GM12878 (cell line): ENCODE results near the gene DOK7. TPM values are rescaled to one million over a fixed set of nuclear protein-coding genes. Genes with fewer than 3 reads are reported as not detected.

Source experiments
- BACH1 ChIP-seq: fragments of 450-650 bp; IDR thresholded peaks from 2 replicates; pipeline ENCODE4 v1.6.1; 2017; ENCODE audit warnings: mild to moderate bottlenecking, borderline replicate concordance
- GABPA ChIP-seq: IDR thresholded peaks from 2 replicates; pipeline ENCODE4 v1.6.1; 2014; ENCODE audit warnings: antibody characterized with exemption, low read depth, mild to moderate bottlenecking, inconsistent platforms
- SP1 ChIP-seq: IDR thresholded peaks from one replicate; pipeline ENCODE4 v1.6.1; 2011; ENCODE audit warnings: low read depth, low read length
- polyA plus RNA-seq, 11 experiments: library from polyadenylated mRNA; depleted of rRNA in 4 of 11; unstranded in 6 of 11; stranded (reverse) in 5 of 11; fragments of >200 nt; fragmentation: Nextera tagmentation in 4 of 11; fragmentation: Illumina TruSeq in 1 of 11; extraction: Ambion mirVana in 4 of 11; extraction: Trizol in 1 of 11; gene quantifications; 1 replicate in 1 of 11; 2 replicates in 10 of 11; pipeline versions ENCODE4 v1.2.1 to v1.2.3, GENCODE V29; 2011 to 2016; ENCODE audit warnings: inconsistent platforms in 2 of 11, missing spikeins in 2 of 11, low read depth in 1 of 11
- total RNA-seq, 4 experiments: library from RNA; depleted of rRNA in 3 of 4; stranded (reverse); fragments of >200 nt in 3 of 4; fragmentation: Illumina TruSeq in 1 of 4; extraction: Trizol in 1 of 4; gene quantifications; 2 replicates each; pipeline versions ENCODE4 v1.2.1 to v1.2.3, GENCODE V29; 2013 to 2021
- TF ChIP-seq, protein P1 (sequence below): fragments of 450-650 bp; formaldehyde crosslinking; IDR thresholded peaks from 2 replicates; pipeline ENCODE4 v1.4.0; 2020; ENCODE audit warnings: mild to moderate bottlenecking, moderate library complexity
- TF ChIP-seq, protein P2 (sequence below): IDR thresholded peaks from 2 replicates; pipeline ENCODE4 v1.6.1; 2012; ENCODE audit warnings: mild to moderate bottlenecking, low read depth, low read length
- TF ChIP-seq, protein P3 (sequence below): fragments of 450-650 bp; formaldehyde crosslinking; IDR thresholded peaks from 2 replicates; pipeline ENCODE4 v1.5.0; 2022; ENCODE audit warnings: mild to moderate bottlenecking, missing genetic modification characterization
- TF ChIP-seq, protein P4 (sequence below): IDR thresholded peaks from 2 replicates; pipeline ENCODE4 v1.6.1; 2012; ENCODE audit warnings: low read depth, low read length, improper control_type of control experiment

The DOK7 gene
- total and polyA plus RNA-seq, 10 of the 15 experiments (the other 5 are each of a cell fraction or from before 2014, with no cell fraction given) = 0.04 to 0.46 (median 0.18) TPM; not detected in 4

DNA sequence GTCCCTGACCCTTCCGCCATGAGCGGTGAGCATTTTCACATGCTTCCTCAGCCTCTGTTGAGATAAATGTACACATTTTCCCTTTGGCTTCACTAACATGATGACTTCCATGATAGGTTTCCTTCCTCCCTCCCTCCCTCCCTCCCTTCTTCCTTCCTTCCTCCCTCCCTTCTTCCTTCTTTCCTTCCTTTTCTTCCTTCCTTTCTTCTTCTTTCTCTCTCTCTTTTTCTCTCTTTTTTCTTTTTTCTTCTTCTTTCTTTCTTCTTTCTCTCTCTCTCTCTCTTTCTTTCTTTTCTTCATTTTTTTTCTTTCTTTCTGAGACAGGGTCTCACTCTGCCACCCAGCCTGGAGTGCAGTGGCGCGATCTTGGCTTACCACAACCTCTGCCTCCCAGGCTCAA, 12.5 kb upstream of the DOK7 start (continued):
- TF ChIP-seq, protein P1, sequence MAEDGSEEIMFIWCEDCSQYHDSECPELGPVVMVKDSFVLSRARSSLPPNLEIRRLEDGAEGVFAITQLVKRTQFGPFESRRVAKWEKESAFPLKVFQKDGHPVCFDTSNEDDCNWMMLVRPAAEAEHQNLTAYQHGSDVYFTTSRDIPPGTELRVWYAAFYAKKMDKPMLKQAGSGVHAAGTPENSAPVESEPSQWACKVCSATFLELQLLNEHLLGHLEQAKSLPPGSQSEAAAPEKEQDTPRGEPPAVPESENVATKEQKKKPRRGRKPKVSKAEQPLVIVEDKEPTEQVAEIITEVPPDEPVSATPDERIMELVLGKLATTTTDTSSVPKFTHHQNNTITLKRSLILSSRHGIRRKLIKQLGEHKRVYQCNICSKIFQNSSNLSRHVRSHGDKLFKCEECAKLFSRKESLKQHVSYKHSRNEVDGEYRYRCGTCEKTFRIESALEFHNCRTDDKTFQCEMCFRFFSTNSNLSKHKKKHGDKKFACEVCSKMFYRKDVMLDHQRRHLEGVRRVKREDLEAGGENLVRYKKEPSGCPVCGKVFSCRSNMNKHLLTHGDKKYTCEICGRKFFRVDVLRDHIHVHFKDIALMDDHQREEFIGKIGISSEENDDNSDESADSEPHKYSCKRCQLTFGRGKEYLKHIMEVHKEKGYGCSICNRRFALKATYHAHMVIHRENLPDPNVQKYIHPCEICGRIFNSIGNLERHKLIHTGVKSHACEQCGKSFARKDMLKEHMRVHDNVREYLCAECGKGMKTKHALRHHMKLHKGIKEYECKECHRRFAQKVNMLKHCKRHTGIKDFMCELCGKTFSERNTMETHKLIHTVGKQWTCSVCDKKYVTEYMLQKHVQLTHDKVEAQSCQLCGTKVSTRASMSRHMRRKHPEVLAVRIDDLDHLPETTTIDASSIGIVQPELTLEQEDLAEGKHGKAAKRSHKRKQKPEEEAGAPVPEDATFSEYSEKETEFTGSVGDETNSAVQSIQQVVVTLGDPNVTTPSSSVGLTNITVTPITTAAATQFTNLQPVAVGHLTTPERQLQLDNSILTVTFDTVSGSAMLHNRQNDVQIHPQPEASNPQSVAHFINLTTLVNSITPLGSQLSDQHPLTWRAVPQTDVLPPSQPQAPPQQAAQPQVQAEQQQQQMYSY (CRISPR knock-in tag) = no peak
- TF ChIP-seq, protein P2, sequence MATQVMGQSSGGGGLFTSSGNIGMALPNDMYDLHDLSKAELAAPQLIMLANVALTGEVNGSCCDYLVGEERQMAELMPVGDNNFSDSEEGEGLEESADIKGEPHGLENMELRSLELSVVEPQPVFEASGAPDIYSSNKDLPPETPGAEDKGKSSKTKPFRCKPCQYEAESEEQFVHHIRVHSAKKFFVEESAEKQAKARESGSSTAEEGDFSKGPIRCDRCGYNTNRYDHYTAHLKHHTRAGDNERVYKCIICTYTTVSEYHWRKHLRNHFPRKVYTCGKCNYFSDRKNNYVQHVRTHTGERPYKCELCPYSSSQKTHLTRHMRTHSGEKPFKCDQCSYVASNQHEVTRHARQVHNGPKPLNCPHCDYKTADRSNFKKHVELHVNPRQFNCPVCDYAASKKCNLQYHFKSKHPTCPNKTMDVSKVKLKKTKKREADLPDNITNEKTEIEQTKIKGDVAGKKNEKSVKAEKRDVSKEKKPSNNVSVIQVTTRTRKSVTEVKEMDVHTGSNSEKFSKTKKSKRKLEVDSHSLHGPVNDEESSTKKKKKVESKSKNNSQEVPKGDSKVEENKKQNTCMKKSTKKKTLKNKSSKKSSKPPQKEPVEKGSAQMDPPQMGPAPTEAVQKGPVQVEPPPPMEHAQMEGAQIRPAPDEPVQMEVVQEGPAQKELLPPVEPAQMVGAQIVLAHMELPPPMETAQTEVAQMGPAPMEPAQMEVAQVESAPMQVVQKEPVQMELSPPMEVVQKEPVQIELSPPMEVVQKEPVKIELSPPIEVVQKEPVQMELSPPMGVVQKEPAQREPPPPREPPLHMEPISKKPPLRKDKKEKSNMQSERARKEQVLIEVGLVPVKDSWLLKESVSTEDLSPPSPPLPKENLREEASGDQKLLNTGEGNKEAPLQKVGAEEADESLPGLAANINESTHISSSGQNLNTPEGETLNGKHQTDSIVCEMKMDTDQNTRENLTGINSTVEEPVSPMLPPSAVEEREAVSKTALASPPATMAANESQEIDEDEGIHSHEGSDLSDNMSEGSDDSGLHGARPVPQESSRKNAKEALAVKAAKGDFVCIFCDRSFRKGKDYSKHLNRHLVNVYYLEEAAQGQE = no peak
- TF ChIP-seq GABPA = no peak
- TF ChIP-seq, protein P3, sequence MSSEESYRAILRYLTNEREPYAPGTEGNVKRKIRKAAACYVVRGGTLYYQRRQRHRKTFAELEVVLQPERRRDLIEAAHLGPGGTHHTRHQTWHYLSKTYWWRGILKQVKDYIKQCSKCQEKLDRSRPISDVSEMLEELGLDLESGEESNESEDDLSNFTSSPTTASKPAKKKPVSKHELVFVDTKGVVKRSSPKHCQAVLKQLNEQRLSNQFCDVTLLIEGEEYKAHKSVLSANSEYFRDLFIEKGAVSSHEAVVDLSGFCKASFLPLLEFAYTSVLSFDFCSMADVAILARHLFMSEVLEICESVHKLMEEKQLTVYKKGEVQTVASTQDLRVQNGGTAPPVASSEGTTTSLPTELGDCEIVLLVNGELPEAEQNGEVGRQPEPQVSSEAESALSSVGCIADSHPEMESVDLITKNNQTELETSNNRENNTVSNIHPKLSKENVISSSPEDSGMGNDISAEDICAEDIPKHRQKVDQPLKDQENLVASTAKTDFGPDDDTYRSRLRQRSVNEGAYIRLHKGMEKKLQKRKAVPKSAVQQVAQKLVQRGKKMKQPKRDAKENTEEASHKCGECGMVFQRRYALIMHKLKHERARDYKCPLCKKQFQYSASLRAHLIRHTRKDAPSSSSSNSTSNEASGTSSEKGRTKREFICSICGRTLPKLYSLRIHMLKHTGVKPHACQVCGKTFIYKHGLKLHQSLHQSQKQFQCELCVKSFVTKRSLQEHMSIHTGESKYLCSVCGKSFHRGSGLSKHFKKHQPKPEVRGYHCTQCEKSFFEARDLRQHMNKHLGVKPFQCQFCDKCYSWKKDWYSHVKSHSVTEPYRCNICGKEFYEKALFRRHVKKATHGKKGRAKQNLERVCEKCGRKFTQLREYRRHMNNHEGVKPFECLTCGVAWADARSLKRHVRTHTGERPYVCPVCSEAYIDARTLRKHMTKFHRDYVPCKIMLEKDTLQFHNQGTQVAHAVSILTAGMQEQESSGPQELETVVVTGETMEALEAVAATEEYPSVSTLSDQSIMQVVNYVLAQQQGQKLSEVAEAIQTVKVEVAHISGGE = no peak
- no peak for TF ChIP-seq BACH1
- TF ChIP-seq, protein P4, sequence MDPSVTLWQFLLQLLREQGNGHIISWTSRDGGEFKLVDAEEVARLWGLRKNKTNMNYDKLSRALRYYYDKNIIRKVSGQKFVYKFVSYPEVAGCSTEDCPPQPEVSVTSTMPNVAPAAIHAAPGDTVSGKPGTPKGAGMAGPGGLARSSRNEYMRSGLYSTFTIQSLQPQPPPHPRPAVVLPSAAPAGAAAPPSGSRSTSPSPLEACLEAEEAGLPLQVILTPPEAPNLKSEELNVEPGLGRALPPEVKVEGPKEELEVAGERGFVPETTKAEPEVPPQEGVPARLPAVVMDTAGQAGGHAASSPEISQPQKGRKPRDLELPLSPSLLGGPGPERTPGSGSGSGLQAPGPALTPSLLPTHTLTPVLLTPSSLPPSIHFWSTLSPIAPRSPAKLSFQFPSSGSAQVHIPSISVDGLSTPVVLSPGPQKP = no peak
- no peak for TF ChIP-seq SP1
- TF ChIP-seq, all 136 proteins: peak for 0
